MCF 10A (cell line): ENCODE data around the gene ZNF212. TPM values are rescaled to one million over a fixed set of nuclear protein-coding genes. Genes with fewer than 3 reads are reported as not detected.

ENCODE experiments used
- BruUV-seq: library from RNA; stranded (reverse); fragments of 400-500 nt; replicated peaks from 2 replicates; lab custom pipeline; 2021; lab: Mats Ljungman, UMichigan
- CTCF ChIA-PET: fragments of 300-600 bp; sonication (Branson Sonifier 250); formaldehyde crosslinking; extraction: SDS; loops from one replicate; lab custom pipeline; 2021; ENCODE audit warnings: antibody characterized with exemption, inconsistent platforms; lab: Yijun Ruan, JAX
- POLR2A ChIA-PET: fragments of 300-600, 350-650 bp; sonication (Branson Sonifier 250); formaldehyde crosslinking; extraction: SDS; loops from one replicate; lab custom pipeline; 2020; ENCODE audit warnings: antibody characterized with exemption, inconsistent platforms; lab: Yijun Ruan, JAX
- DNase-seq: peaks from one replicate; pipeline ENCODE4 v3.0.0-alpha.2; 2018; ENCODE audit not compliant: unreplicated experiment
- H3K27ac Mint-ChIP-seq: one replicate; pipeline ENCODE4 v1.8.0; 2022; ENCODE audit warnings: mild to moderate bottlenecking, low read depth, mixed read lengths; ENCODE audit not compliant: unreplicated experiment
- H3K27me3 Mint-ChIP-seq: one replicate; pipeline ENCODE4 v1.8.0; 2022; ENCODE audit warnings: mixed read lengths; ENCODE audit not compliant: insufficient read depth, unreplicated experiment
- H3K36me3 Mint-ChIP-seq: one replicate; pipeline ENCODE4 v1.8.0; 2022; ENCODE audit warnings: mild to moderate bottlenecking, moderate library complexity, mixed read lengths; ENCODE audit not compliant: insufficient read depth, unreplicated experiment
- H3K4me1 Mint-ChIP-seq: one replicate; pipeline ENCODE4 v1.8.0; 2022; ENCODE audit warnings: mixed read lengths; ENCODE audit not compliant: insufficient read depth, unreplicated experiment
- H3K4me3 Mint-ChIP-seq: one replicate; pipeline ENCODE4 v1.8.0; 2022; ENCODE audit warnings: mild to moderate bottlenecking, moderate library complexity, mixed read lengths; ENCODE audit not compliant: unreplicated experiment
- H3K9me3 Mint-ChIP-seq: one replicate; pipeline ENCODE4 v1.8.0; 2022; ENCODE audit warnings: mixed read lengths; ENCODE audit not compliant: unreplicated experiment
- CTCF ChIP-seq: fragments of 200-600 bp; IDR thresholded peaks from one replicate; pipeline ENCODE4 v1.8.0; 2022; ENCODE audit warnings: antibody characterized with exemption, mild to moderate bottlenecking; ENCODE audit not compliant: unreplicated experiment
- intact Hi-C: fragments of 100-400 bp; cut with micrococcal nuclease; formaldehyde crosslinking; loops from 2 replicates; pipeline ENCODE4 v1.14.1; 2022
- total RNA-seq: library from RNA; stranded (reverse); gene quantifications from 2 replicates; pipeline ENCODE4 v1.2.3, GENCODE V29; 2022

Gene ZNF212
- total RNA-seq, 1 experiment from 2014 or later = 10.5 TPM

- ChIA-PET CTCF (interaction anchor here (0.6 kb wide), 1 partner anchor 55 kb away, joined by 4 read pairs; no protein-coding TSS in a partner anchor), POLR2A (no interaction called here)
- Mint-ChIP-seq H3K36me3 (peaks cover 84% of the 10 kb centered on the region), H3K4me1 (no peaks in the 10 kb centered on the region), H3K27ac (no peak overlapping the region), H3K27me3 (no peaks in the 10 kb centered on the region), H3K9me3 (no peaks in the 10 kb centered on the region), H3K4me3 (no peak overlapping the region)
- no peak for DNase-seq
- no peak for TF ChIP-seq CTCF
- intact Hi-C loops = no loop called here
- no TSS peak for BruUV-seq
Observed at GRCh38 chr7:149279111-149279743, 39.8 kb downstream of the ZNF212 start.

- H3K9me3 Mint-ChIP-seq = no peaks in the 10 kb centered on the region
- TF ChIP-seq CTCF = no peak
- no peak overlapping the region for H3K4me3 Mint-ChIP-seq
- intact Hi-C loops = no loop called here
- no TSS peak for BruUV-seq
- H3K36me3 Mint-ChIP-seq = peaks cover 78% of the 10 kb centered on the region
- ChIA-PET CTCF (no interaction called here), POLR2A (no interaction called here)
- no peak for DNase-seq
- no peak overlapping the region for H3K27ac Mint-ChIP-seq
- H3K27me3 Mint-ChIP-seq = no peaks in the 10 kb centered on the region
- no peaks in the 10 kb centered on the region for H3K4me1 Mint-ChIP-seq
Observed at GRCh38 chr7:149280151-149280550, 40.7 kb downstream of the ZNF212 start.

GRCh38 chr7:149280661-149281507 is 41.4 kb downstream of the ZNF212 start:
- TF ChIP-seq CTCF = no peak
- BruUV-seq = no TSS peak
- Mint-ChIP-seq H3K4me1 (peaks cover 4% of the 10 kb centered on the region), H3K9me3 (no peaks in the 10 kb centered on the region), H3K36me3 (peaks cover 78% of the 10 kb centered on the region), H3K27me3 (no peaks in the 10 kb centered on the region), H3K4me3 (no peak overlapping the region), H3K27ac (no peak overlapping the region)
- ChIA-PET POLR2A (no interaction called here), CTCF (no interaction called here)
- DNase-seq = no peak
- intact Hi-C loops = no loop called here
